ENCODE measurements around the gene SLC31A1. TPM values are rescaled to one million over a fixed set of nuclear protein-coding genes. Genes with fewer than 3 reads are reported as not detected.

The SLC31A1 gene
- total and polyA plus RNA-seq, 2 experiments from 2014 or later, result 35.8 to 37.1 TPM

- Histone ChIP-seq H3K27me3 (replicated peaks; ENCODE audit: insufficient read depth) (no peaks in the 10 kb centered on the region), H4K20me1 (ENCODE audit: insufficient read depth) (no peaks in the 10 kb centered on the region), H3K9ac (no peak overlapping the region), H2AFZ (no peak overlapping the region), H3K4me2 (ENCODE audit: unreplicated experiment) (no peak overlapping the region), H3K4me3 (no peak overlapping the region), H3K36me3 (ENCODE audit: low read depth) (peaks cover 46% of the 10 kb centered on the region), H3K27ac (no peak overlapping the region), H3K4me1 (ENCODE audit: insufficient read depth) (no peaks in the 10 kb centered on the region), H3K9me3 (ENCODE audit: low read depth) (no peaks in the 10 kb centered on the region), H3F3A (ENCODE audit: insufficient read depth) (no peaks in the 10 kb centered on the region), H3K9me2 (ENCODE audit: insufficient read depth) (no peaks in the 10 kb centered on the region), H3K79me2 (ENCODE audit: insufficient read depth) (no peaks in the 10 kb centered on the region)
- WGBS, 2 experiments (ENCODE audit: low coverage in 1 of 2, low lambda C conversion rate in 2 of 2, missing lambda C conversion rate in 2 of 2), result 88 to 94% methylated on average over 1 of the region's 1 CpG
- DNase-seq, result no peak
- in situ Hi-C loops (cut with MboI), result no loop called here
- TF ChIP-seq EZH2phosphoT487 (IDR thresholded peaks at IDR 0.05; ENCODE audit: insufficient read depth, low read depth), result no peak
- TF ChIP-seq EZH2 (IDR thresholded peaks at IDR 0.05; ENCODE audit: insufficient read depth, poor library complexity, severe bottlenecking), result no peak
Measured at GRCh38 chr9:113261917-113262671, 40.8 kb downstream of the SLC31A1 start.

GRCh38 chr9:113266174-113266573, 44.8 kb downstream of the SLC31A1 start:
- no peak for TF ChIP-seq EZH2phosphoT487 (IDR thresholded peaks at IDR 0.05; ENCODE audit: insufficient read depth, low read depth)
- no peak for TF ChIP-seq EZH2 (IDR thresholded peaks at IDR 0.05; ENCODE audit: insufficient read depth, poor library complexity, severe bottlenecking)
- Histone ChIP-seq H3K79me2 (ENCODE audit: insufficient read depth) (no peaks in the 10 kb centered on the region), H3K9me3 (ENCODE audit: low read depth) (no peaks in the 10 kb centered on the region), H3K27me3 (replicated peaks; ENCODE audit: insufficient read depth) (no peaks in the 10 kb centered on the region), H3K27ac (no peak overlapping the region), H4K20me1 (ENCODE audit: insufficient read depth) (no peaks in the 10 kb centered on the region), H3K4me2 (ENCODE audit: unreplicated experiment) (no peak overlapping the region), H3K9ac (no peak overlapping the region), H3F3A (ENCODE audit: insufficient read depth) (peaks cover 7% of the 10 kb centered on the region; the same call in 1 of the 2 replicates), H3K36me3 (ENCODE audit: low read depth) (peaks cover 33% of the 10 kb centered on the region), H3K4me1 (ENCODE audit: insufficient read depth) (no peaks in the 10 kb centered on the region), H2AFZ (no peak overlapping the region), H3K9me2 (ENCODE audit: insufficient read depth) (no peaks in the 10 kb centered on the region), H3K4me3 (no peak overlapping the region)
- in situ Hi-C loops (cut with MboI), result no loop called here
- DNase-seq, result no peak
- WGBS, 2 experiments (ENCODE audit: low coverage in 1 of 2, low lambda C conversion rate in 2 of 2, missing lambda C conversion rate in 2 of 2), result 64 to 72% methylated on average over 3 of the region's 3 CpGs

- TF ChIP-seq EZH2 (IDR thresholded peaks at IDR 0.05; ENCODE audit: insufficient read depth, poor library complexity, severe bottlenecking) (no peak), EZH2phosphoT487 (IDR thresholded peaks at IDR 0.05; ENCODE audit: insufficient read depth, low read depth) (no peak)
- DNase-seq, result no peak
- Histone ChIP-seq H3K4me2 (ENCODE audit: unreplicated experiment) (no peak overlapping the region), H3K4me3 (no peak overlapping the region), H3K9ac (no peak overlapping the region), H3K9me2 (ENCODE audit: insufficient read depth) (no peaks in the 10 kb centered on the region), H3K79me2 (ENCODE audit: insufficient read depth) (peaks cover 9% of the 10 kb centered on the region), H3K36me3 (ENCODE audit: low read depth) (peaks cover 39% of the 10 kb centered on the region), H3K9me3 (ENCODE audit: low read depth) (no peaks in the 10 kb centered on the region), H3K27ac (no peak overlapping the region), H3K27me3 (replicated peaks; ENCODE audit: insufficient read depth) (no peaks in the 10 kb centered on the region), H2AFZ (no peak overlapping the region), H3K4me1 (ENCODE audit: insufficient read depth) (no peaks in the 10 kb centered on the region), H3F3A (ENCODE audit: insufficient read depth) (peaks cover 8% of the 10 kb centered on the region; the same call in 1 of the 2 replicates), H4K20me1 (ENCODE audit: insufficient read depth) (no peaks in the 10 kb centered on the region)
- in situ Hi-C loops (cut with MboI), result no loop called here
- 92 to 95% methylated on average over 4 of the region's 4 CpGs for whole genome bisulfite sequencing, 2 experiments (ENCODE audit: low coverage in 1 of 2, low lambda C conversion rate in 2 of 2, missing lambda C conversion rate in 2 of 2)
Measured at GRCh38 chr9:113267911-113268566, 46.7 kb downstream of the SLC31A1 start.

- Histone ChIP-seq H3K9me3 (ENCODE audit: low read depth) (no peaks in the 10 kb centered on the region), H3K27me3 (replicated peaks; ENCODE audit: insufficient read depth) (no peaks in the 10 kb centered on the region), H3K36me3 (ENCODE audit: low read depth) (peaks cover 41% of the 10 kb centered on the region), H3K27ac (no peak overlapping the region), H3K79me2 (ENCODE audit: insufficient read depth) (peaks cover 22% of the 10 kb centered on the region), H4K20me1 (ENCODE audit: insufficient read depth) (no peaks in the 10 kb centered on the region), H3F3A (ENCODE audit: insufficient read depth) (peaks cover 8% of the 10 kb centered on the region; the same call in 1 of the 2 replicates), H3K9ac (no peak overlapping the region), H3K9me2 (ENCODE audit: insufficient read depth) (no peaks in the 10 kb centered on the region), H2AFZ (no peak overlapping the region), H3K4me1 (ENCODE audit: insufficient read depth) (peaks cover 7% of the 10 kb centered on the region), H3K4me2 (ENCODE audit: unreplicated experiment) (no peak overlapping the region), H3K4me3 (no peak overlapping the region)
- TF ChIP-seq EZH2phosphoT487 (IDR thresholded peaks at IDR 0.05; ENCODE audit: insufficient read depth, low read depth) (no peak), EZH2 (IDR thresholded peaks at IDR 0.05; ENCODE audit: insufficient read depth, poor library complexity, severe bottlenecking) (no peak)
- 56 to 58% methylated on average over 2 of the region's 2 CpGs for WGBS, 2 experiments (ENCODE audit: low coverage in 1 of 2, low lambda C conversion rate in 2 of 2, missing lambda C conversion rate in 2 of 2)
- DNase-seq, result no peak
- in situ Hi-C loops (cut with MboI), result no loop called here
Measured at GRCh38 chr9:113269355-113269754, 48.0 kb downstream of the SLC31A1 start.

Data from GM23248 (cell line).